ENCODE measurements around the gene PWWP2A.

PWWP2A gene, protein sequence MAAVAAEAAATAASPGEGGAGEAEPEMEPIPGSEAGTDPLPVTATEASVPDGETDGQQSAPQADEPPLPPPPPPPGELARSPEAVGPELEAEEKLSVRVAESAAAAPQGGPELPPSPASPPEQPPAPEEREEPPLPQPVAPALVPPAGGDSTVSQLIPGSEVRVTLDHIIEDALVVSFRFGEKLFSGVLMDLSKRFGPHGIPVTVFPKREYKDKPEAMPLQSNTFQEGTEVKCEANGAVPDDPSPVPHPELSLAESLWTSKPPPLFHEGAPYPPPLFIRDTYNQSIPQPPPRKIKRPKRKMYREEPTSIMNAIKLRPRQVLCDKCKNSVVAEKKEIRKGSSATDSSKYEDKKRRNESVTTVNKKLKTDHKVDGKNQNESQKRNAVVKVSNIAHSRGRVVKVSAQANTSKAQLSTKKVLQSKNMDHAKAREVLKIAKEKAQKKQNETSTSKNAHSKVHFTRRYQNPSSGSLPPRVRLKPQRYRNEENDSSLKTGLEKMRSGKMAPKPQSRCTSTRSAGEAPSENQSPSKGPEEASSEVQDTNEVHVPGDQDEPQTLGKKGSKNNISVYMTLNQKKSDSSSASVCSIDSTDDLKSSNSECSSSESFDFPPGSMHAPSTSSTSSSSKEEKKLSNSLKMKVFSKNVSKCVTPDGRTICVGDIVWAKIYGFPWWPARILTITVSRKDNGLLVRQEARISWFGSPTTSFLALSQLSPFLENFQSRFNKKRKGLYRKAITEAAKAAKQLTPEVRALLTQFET

DNA sequence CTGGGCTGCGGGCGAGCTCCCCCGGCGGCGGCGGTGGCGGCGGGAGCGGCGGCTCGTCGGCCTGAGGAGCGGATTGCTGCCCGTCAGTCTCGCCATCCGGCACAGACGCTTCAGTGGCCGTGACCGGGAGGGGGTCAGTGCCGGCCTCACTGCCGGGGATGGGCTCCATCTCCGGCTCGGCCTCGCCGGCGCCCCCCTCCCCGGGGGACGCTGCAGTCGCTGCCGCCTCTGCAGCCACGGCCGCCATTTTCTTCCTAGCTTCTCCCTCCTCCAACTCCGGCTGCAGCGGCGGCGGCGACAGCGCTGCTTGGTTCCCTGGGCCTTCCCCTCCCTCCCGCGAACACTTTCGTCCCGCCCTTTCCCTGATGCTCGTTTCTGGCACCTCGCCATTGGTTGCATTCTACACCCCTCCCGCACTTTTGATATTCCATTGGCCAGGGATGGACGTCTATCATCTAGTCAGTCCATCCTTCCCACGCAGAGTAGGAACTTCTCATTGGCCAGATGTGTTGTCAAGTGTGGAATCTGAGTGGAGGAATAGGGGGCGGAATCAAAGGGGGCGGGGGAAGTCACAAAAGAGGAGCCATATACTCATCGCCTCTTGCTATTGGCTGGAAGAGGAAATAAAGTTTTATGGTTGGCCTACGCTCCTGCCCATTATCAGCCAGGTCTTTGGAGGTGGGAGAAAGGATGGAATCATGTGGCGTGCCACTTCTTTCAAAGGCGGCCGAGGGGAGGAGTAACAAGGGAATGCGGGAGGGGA is at the start of gene PWWP2A:
TSS of gene PWWP2A (minus strand) at position 309 of the 763 bp plus-strand sequence. CDS start at position 247, 62 bp downstream.
- peak within 1 kb of the TSS; percentile 90 for H3K4me3 ChIP-seq (ENCODE audit: low read depth, low read length)
- in situ Hi-C loops (cut with HindIII; ENCODE audit: low sequenced_read_pairs) = no loop called here
- TF ChIP-seq, protein P1, sequence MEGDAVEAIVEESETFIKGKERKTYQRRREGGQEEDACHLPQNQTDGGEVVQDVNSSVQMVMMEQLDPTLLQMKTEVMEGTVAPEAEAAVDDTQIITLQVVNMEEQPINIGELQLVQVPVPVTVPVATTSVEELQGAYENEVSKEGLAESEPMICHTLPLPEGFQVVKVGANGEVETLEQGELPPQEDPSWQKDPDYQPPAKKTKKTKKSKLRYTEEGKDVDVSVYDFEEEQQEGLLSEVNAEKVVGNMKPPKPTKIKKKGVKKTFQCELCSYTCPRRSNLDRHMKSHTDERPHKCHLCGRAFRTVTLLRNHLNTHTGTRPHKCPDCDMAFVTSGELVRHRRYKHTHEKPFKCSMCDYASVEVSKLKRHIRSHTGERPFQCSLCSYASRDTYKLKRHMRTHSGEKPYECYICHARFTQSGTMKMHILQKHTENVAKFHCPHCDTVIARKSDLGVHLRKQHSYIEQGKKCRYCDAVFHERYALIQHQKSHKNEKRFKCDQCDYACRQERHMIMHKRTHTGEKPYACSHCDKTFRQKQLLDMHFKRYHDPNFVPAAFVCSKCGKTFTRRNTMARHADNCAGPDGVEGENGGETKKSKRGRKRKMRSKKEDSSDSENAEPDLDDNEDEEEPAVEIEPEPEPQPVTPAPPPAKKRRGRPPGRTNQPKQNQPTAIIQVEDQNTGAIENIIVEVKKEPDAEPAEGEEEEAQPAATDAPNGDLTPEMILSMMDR (IDR thresholded peaks at IDR 0.05; ENCODE audit: low read depth, low read length, missing control alignments) = no peak
- peak; percentile 100 for DNase-seq (ENCODE audit: low read depth)

- no peak for DNase-seq (ENCODE audit: low read depth)
- TF ChIP-seq, protein P1 (IDR thresholded peaks at IDR 0.05; ENCODE audit: low read depth, low read length, missing control alignments) = no peak
- in situ Hi-C loops (cut with HindIII; ENCODE audit: low sequenced_read_pairs) = loop anchor here (5.0 kb wide), 1 partner anchor 105 kb away; no protein-coding TSS in a partner anchor
- no peak overlapping the region for H3K4me3 ChIP-seq (ENCODE audit: low read depth, low read length)
Measured at GRCh38 chr5:160167624-160168165, 48.4 kb upstream of the PWWP2A start.

DNA sequence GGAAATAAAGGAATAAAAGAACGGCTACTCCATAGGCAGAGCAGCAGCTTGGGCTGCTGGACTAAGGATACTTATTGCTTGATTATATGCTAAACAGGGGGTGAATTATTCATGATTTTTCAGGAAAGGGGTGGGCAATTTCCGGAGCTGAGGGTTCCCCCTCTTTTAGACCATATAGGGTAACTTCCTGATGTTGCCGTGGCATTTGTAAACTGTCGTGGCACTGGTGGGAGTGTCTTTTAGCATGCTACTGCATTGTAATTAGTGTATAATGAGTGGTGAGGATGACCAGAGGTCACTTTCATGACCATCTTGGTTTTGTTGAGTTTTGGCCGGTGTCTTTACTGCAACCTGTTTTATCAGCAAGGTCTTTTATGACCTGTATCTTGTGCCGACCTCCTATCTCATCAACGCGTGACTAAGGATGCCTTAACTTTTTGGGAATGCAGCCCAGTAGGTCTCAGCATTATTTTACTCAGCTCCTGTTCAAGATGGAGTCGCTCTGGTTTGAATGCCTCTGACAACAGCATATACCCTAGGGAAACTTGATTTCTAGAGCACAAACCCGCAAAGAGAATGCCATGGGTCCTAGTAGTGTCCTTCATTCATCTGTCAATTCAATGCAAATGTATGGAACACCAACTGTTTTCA is 47.8 kb upstream of the PWWP2A start:
- in situ Hi-C loops (cut with HindIII; ENCODE audit: low sequenced_read_pairs) = loop anchor here (5.0 kb wide), 1 partner anchor 105 kb away; no protein-coding TSS in a partner anchor
- no peak overlapping the region for H3K4me3 ChIP-seq (ENCODE audit: low read depth, low read length)
- TF ChIP-seq, protein P1 (IDR thresholded peaks at IDR 0.05; ENCODE audit: low read depth, low read length, missing control alignments) = no peak

DNA sequence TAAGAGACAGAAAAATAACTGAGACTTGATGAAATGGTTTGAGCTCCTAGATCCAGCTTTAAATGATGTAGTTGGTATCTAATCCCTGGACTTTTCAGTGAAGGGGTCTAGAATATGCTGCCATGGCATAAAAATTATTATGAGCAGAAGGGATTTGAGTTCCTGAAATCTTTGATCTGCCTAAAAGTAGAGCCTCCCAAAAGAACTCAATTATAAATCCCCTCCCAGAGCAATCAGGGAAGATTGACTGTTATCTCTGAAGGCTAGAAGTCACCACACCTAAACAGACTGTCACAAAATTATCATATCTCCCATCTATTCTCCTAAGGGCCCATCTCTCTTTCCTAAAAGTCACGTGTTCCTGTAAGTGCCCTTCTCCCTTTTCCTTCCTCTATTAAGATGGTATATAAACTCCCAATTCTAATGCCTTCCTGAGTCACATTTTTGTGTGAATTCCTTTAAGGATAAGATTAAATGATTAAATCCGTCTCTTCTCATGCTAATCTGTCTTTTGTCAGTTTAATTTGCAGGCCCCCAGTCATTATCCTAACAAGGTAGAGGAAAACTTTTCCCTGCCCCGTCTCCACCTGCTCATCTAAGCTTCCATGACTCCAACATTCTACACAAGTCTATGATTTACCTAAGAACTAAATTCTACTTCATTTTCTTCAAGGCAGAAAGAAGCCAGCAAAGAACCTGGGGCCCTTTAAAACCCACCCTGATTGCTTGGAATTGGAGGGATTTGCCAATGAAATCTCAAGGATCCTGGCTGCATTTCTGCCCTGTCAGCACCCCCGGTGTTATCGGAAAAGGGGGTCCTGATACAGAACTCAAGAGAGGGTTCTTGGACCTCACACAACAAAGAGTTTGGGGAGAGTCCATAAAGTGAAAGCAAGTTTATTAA is 47.1 kb upstream of the PWWP2A start:
- H3K4me3 ChIP-seq (ENCODE audit: low read depth, low read length) = no peak overlapping the region
- DNase-seq (ENCODE audit: low read depth) = no peak
- in situ Hi-C loops (cut with HindIII; ENCODE audit: low sequenced_read_pairs) = loop anchor here (5.0 kb wide), 1 partner anchor 104 kb away; no protein-coding TSS in a partner anchor
- TF ChIP-seq, protein P1 (IDR thresholded peaks at IDR 0.05; ENCODE audit: low read depth, low read length, missing control alignments) = no peak

More for the DNA sequence above, 47.8 kb upstream of the PWWP2A start:
- no peak for DNase-seq (ENCODE audit: low read depth)

DNA sequence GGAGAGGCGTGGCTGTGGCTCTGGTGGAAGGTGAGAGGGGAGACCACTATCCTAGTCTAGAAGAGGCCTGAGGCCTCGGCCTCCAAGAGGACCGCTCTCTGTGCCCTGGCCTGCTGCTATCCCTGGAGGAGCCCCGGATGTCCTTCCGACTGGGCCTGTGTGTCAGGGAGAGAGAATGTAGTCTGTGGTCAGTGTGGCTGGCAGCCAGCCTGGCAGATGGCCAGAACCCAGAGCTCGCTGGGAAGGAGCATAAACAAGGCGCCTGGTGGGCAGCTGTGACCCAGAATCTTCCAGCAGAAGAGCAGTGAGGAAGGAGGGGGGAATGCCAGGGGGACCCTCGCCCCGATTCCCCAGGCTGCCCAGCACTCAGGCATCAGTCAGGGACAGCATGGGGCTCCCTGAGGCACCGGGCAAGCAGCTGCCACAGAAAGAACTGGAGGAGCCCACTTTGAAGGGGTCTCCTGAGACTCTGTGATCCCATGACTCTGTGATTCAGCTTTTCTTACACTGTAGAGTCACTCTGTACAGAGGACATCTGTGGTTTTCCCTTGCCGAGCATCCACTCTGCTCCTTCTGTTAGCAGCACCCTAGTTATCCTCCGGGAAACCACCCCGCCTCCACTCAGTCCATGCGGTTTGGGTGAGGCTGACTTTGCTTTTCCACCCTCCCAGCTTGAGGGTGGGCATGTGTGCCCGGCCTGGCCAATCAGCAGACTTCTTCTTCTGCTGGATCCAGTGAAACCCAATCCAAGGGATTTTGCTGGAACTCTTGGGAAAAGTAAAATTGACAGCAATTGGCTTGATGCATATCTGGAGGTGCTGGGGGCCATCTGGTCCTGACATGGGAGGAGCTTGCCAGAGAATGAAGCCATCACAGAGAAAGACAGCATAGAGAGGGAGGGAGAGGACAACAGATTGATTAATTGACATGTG is 46.2 kb upstream of the PWWP2A start:
- in situ Hi-C loops (cut with HindIII; ENCODE audit: low sequenced_read_pairs) = loop anchor here (5.0 kb wide), 1 partner anchor 103 kb away; no protein-coding TSS in a partner anchor
- TF ChIP-seq, protein P1 (IDR thresholded peaks at IDR 0.05; ENCODE audit: low read depth, low read length, missing control alignments) = no peak
- peak; percentile 92 for DNase-seq (ENCODE audit: low read depth)
- H3K4me3 ChIP-seq (ENCODE audit: low read depth, low read length) = no peak overlapping the region

Data from astrocyte of the cerebellum (primary cell).